22Rv1 (cell line): Measurements from ENCODE around the gene USP3.

ENCODE experiments used
- H3K27ac ChIP-seq: fragments of 450-650 bp; 2 replicates; pipeline ENCODE4 v1.5.1; 2017
- ZFX ChIP-seq: fragments of 450-650 bp; IDR thresholded peaks from 2 replicates; pipeline ENCODE4 v1.6.1; 2017; ENCODE audit warnings: antibody characterized with exemption, borderline replicate concordance
- TF ChIP-seq, protein P1 (sequence below): fragments of 450-650 bp; IDR thresholded peaks from 2 replicates; pipeline ENCODE4 v1.5.1; 2017; ENCODE audit warnings: mild to moderate bottlenecking

USP3 gene

DNA sequence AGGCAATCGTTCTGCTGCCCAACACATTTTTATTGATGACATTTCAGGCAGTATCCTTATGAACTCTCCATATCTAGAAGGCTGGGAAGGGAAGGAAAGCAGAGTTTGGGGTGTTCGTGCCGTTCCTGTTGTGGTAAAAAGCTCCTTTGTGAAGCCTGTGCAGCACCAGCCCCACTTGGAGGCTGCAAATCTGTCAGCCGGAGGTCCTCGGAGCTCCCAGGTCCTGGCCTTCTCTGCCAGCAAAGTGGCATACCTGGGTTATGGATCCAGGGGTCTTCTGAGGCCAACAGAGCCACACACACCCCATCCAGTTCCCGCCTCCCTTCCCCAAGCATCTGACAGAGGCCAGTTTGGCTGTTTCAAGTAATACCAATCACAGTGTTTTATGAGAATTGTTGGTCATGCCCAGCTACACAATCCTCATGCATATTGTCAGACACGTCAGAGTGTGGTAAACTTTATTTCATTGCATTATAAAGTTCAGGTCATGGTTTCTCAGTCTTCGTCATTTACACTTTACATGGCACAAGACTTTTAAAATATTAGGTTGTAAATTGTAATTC, 15.9 kb upstream of the USP3 start:
- TF ChIP-seq ZFX: no peak
- TF ChIP-seq, protein P1, sequence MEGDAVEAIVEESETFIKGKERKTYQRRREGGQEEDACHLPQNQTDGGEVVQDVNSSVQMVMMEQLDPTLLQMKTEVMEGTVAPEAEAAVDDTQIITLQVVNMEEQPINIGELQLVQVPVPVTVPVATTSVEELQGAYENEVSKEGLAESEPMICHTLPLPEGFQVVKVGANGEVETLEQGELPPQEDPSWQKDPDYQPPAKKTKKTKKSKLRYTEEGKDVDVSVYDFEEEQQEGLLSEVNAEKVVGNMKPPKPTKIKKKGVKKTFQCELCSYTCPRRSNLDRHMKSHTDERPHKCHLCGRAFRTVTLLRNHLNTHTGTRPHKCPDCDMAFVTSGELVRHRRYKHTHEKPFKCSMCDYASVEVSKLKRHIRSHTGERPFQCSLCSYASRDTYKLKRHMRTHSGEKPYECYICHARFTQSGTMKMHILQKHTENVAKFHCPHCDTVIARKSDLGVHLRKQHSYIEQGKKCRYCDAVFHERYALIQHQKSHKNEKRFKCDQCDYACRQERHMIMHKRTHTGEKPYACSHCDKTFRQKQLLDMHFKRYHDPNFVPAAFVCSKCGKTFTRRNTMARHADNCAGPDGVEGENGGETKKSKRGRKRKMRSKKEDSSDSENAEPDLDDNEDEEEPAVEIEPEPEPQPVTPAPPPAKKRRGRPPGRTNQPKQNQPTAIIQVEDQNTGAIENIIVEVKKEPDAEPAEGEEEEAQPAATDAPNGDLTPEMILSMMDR: no peak
- no peak overlapping the region for H3K27ac ChIP-seq

GRCh38 chr15:63489352-63489751, 15.0 kb upstream of the USP3 start:
- H3K27ac ChIP-seq: no peak overlapping the region
- no peak for TF ChIP-seq ZFX
- TF ChIP-seq, protein P1: no peak

GRCh38 chr15:63490345-63491034, 13.9 kb upstream of the USP3 start:
- no peak for TF ChIP-seq ZFX
- TF ChIP-seq, protein P1: no peak
- no peak overlapping the region for H3K27ac ChIP-seq

GRCh38 chr15:63491116-63491827, 13.1 kb upstream of the USP3 start:
- H3K27ac ChIP-seq: no peak overlapping the region
- no peak for TF ChIP-seq ZFX
- TF ChIP-seq, protein P1: no peak

- no peak overlapping the region for H3K27ac ChIP-seq
- TF ChIP-seq, protein P1: no peak
- no peak for TF ChIP-seq ZFX
Measured at GRCh38 chr15:63491979-63492378, 12.4 kb upstream of the USP3 start.

DNA sequence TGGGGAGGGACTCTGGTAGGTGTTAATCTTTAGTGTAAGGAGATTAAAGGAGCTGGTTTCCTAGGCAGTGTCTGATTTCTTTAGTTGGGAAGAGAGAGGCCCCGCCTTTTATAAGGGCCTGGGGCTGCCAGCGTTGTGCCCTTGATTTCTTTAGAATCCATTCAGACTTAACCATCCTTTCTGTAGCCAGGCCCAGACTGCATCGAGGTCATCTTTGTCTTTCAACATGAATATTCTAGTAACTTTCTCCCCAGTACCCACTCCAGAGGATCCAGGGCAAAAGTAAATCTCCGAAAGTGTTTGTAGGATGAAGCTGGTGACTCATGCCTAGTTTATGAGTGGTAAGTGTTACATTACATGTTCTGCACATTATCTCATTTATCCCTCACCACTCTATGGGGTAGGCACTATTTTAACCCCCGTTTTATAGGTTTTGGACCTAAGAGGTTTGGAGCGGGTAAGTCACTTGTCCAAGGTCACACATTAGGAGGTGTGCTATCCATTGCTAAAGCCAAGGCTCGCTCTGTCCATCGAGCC, 11.8 kb upstream of the USP3 start:
- TF ChIP-seq, protein P1: no peak
- no peak for TF ChIP-seq ZFX
- H3K27ac ChIP-seq: 0 out of 2 replicates have a peak overlapping the region, but pooled peaks have one; percentile 5
